Natural killer cell (primary cell): ENCODE results near the gene LEFTY1. TPM values are rescaled to one million over a fixed set of nuclear protein-coding genes. Genes with fewer than 3 reads are reported as not detected.

ENCODE experiments used
- ATAC-seq, 3 donors: fragments of 150-1000 bp in 2 of 3; fragments of 200-7000 bp in 1 of 3; cut with Tn5 transposase; 1 replicate in 1 of 3; 2 replicates in 2 of 3; pipeline ENCODE4 v1.10.0; 2021; ENCODE audit warnings: mild to moderate bottlenecking in 2 of 3, moderate library complexity in 2 of 3
- DNase-seq, 2 donors: peaks; one replicate each; pipeline versions ENCODE4 v3.0.0 to v3.0.0-alpha.2; 2013 to 2021; ENCODE audit warnings: mixed read lengths in 1 of 2
- H3K27ac ChIP-seq: one replicate; pipeline ENCODE4 v1.5.1; 2013; ENCODE audit warnings: mild to moderate bottlenecking, low read length
- H3K27me3 ChIP-seq: one replicate; pipeline ENCODE4 v1.6.1; 2013; ENCODE audit warnings: low read length; ENCODE audit not compliant: control insufficient read depth, insufficient read depth
- H3K36me3 ChIP-seq: one replicate; pipeline ENCODE4 v1.6.1; 2013; ENCODE audit warnings: low read length; ENCODE audit not compliant: control insufficient read depth, insufficient read depth
- H3K4me1 ChIP-seq: one replicate; pipeline ENCODE4 v1.6.1; 2013; ENCODE audit warnings: low read length; ENCODE audit not compliant: control insufficient read depth, insufficient read depth
- H3K4me3 ChIP-seq: one replicate; pipeline ENCODE4 v1.5.1; 2013; ENCODE audit warnings: low read length
- H3K9me3 ChIP-seq: one replicate; pipeline ENCODE4 v1.6.1; 2013; ENCODE audit warnings: low read length; ENCODE audit not compliant: control insufficient read depth, insufficient read depth
- H3K27ac Mint-ChIP-seq, 2 donors: one replicate each; pipeline ENCODE4 v1.8.0; 2022; ENCODE audit warnings: mild to moderate bottlenecking in 2 of 2, mixed read lengths in 2 of 2, moderate library complexity in 1 of 2
- H3K27me3 Mint-ChIP-seq, 2 donors: one replicate each; pipeline ENCODE4 v1.8.0; 2022; ENCODE audit warnings: low read depth in 2 of 2, mixed read lengths in 2 of 2
- H3K36me3 Mint-ChIP-seq: one replicate; pipeline ENCODE4 v1.8.0; 2022; ENCODE audit warnings: mixed read lengths
- H3K4me1 Mint-ChIP-seq, 2 donors: one replicate each; pipeline ENCODE4 v1.8.0; 2022; ENCODE audit warnings: mixed read lengths in 2 of 2
- H3K4me3 Mint-ChIP-seq: one replicate; pipeline ENCODE4 v1.8.0; 2022; ENCODE audit warnings: mild to moderate bottlenecking, moderate library complexity, mixed read lengths
- H3K9me3 Mint-ChIP-seq, 2 donors: one replicate each; pipeline ENCODE4 v1.8.0; 2022; ENCODE audit warnings: mixed read lengths in 2 of 2
- WGBS: methylation state at CpG from one replicate; pipeline ENCODE4 v1.1.7; 2013; ENCODE audit warnings: missing lambda C conversion rate; ENCODE audit not compliant: insufficient coverage; 5-methylcytosine and 5-hydroxymethylcytosine counted together
- intact Hi-C: fragments of 100-400 bp; cut with micrococcal nuclease; formaldehyde crosslinking; loops from one replicate; pipeline ENCODE4 v1.14.2; 2022
- total RNA-seq, 4 donors: library from RNA; stranded (reverse); fragments of 120-200 nt in 1 of 4; gene quantifications; one replicate each; pipeline versions ENCODE4 v1.2.3 to v1.2.4, GENCODE V29; 2013 to 2022
- TF ChIP-seq, protein P1 (sequence below): fragments of 200-600 bp; IDR thresholded peaks from one replicate; pipeline ENCODE4 v1.8.0; 2022; ENCODE audit warnings: antibody characterized with exemption

Gene LEFTY1
- total RNA-seq, 3 donors from 2014 or later (not counting 1 experiment from before 2014, with no cell fraction given), result not detected

DNA sequence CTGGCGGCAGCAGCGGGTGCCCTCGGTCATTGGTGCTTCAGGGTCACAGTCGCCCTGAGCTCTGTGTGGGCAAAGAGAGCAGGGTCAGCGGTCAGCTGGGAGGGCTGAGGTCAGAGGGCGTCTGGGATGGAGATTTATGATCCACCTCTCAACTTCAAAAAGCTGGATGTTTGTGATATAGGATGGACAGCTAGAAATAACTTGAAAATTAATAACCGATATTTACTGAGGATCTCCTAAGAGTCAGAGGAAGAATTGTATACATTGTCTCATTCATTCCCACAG lies 2.0 kb downstream of the LEFTY1 start:
- Mint-ChIP-seq H3K9me3 (no peaks in the 10 kb centered on the region), H3K4me1 (peaks cover 5 to 13% of the 10 kb centered on the region in 2 donors), H3K27me3 (peaks cover 5 to 10% of the 10 kb centered on the region in 2 donors), H3K27ac (no peak overlapping the region), H3K36me3 (no peaks in the 10 kb centered on the region), H3K4me3 (no peak overlapping the region)
- H3K27me3 ChIP-seq, result no peaks in the 10 kb centered on the region
- H3K36me3 ChIP-seq, result no peaks in the 10 kb centered on the region
- intact Hi-C loops, result no loop called here
- ATAC-seq (no peak), DNase-seq (no peak)
- 100% methylated on average over 7 of the region's 7 CpGs for WGBS
- H3K4me1 ChIP-seq, result peaks cover 16% of the 10 kb centered on the region
- H3K4me3 ChIP-seq, result no peak overlapping the region
- H3K9me3 ChIP-seq, result no peaks in the 10 kb centered on the region
- H3K27ac ChIP-seq, result no peak overlapping the region
- TF ChIP-seq, protein P1, sequence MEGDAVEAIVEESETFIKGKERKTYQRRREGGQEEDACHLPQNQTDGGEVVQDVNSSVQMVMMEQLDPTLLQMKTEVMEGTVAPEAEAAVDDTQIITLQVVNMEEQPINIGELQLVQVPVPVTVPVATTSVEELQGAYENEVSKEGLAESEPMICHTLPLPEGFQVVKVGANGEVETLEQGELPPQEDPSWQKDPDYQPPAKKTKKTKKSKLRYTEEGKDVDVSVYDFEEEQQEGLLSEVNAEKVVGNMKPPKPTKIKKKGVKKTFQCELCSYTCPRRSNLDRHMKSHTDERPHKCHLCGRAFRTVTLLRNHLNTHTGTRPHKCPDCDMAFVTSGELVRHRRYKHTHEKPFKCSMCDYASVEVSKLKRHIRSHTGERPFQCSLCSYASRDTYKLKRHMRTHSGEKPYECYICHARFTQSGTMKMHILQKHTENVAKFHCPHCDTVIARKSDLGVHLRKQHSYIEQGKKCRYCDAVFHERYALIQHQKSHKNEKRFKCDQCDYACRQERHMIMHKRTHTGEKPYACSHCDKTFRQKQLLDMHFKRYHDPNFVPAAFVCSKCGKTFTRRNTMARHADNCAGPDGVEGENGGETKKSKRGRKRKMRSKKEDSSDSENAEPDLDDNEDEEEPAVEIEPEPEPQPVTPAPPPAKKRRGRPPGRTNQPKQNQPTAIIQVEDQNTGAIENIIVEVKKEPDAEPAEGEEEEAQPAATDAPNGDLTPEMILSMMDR, result no peak

DNA sequence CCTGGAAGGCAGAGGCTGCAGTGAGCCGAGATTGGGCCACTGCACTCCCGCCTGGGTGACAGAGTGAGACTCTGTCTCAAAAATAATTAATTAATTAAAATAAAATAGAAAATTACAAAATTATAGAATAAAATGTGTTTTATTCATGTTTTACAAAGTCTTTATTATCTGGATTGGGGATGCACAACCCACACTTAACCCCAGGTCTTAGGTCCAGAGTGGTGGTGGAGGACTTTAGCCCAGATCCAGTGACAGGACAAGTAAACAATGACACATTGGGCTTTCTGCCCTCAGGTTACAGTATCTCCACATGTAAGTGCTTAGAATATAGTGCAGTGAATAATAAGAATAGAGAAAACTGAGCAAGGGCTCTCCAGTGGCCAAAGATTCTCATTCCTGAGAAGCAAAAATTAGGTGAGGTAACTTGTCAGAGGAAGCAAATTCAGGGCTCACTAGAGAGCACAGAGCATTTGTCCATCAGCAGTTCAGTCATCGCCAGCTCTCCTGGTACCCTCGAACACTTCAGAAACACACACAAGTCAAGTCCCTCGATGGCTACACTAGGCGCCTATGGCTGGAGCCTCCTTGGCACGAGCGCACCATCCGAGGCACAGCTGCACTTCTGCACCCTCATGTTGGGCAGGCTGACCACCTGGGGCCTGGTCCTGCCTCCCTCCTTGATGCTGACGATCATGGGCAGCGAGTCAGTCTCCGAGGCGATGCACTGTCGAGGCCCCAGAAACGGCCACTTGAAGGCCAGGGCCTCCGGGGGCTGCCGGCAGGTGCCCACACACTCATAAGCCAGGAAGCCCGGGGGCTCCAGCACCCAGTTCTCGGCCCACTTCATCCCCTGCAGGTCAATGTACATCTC lies 2.6 kb downstream of the LEFTY1 start:
- 95% methylated on average over 18 of the region's 19 CpGs for WGBS
- Histone ChIP-seq H3K4me1 (peaks cover 20% of the 10 kb centered on the region), H3K36me3 (no peaks in the 10 kb centered on the region), H3K27ac (no peak overlapping the region), H3K4me3 (no peak overlapping the region), H3K9me3 (no peaks in the 10 kb centered on the region), H3K27me3 (no peaks in the 10 kb centered on the region)
- Mint-ChIP-seq H3K27me3 (peaks cover 5 to 10% of the 10 kb centered on the region in 2 donors), H3K36me3 (no peaks in the 10 kb centered on the region), H3K27ac (no peak overlapping the region), H3K9me3 (no peaks in the 10 kb centered on the region), H3K4me3 (no peak overlapping the region), H3K4me1 (peaks cover 5 to 15% of the 10 kb centered on the region in 2 donors)
- ATAC-seq, result no peak
- intact Hi-C loops, result no loop called here
- DNase-seq, result no peak
- TF ChIP-seq, protein P1, result no peak

DNA sequence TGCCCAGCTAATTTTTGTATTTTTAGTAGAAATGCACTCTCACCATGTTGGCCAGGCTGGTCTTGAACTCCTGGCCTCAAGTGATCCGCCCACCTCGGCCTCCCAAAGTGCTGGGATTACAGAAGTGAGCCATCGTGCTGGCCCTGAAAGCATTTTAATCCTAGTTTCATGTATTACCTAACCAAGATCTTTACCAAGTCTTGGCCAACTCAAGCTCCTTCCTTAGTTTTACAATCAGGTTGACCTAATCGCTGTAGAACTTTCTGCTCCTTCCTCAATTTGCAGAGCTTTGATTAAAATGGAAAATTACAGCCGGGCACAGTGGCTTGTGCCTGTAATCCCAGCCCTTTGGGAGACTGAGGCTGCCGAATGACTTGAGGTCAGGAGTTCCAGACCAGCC lies 3.6 kb downstream of the LEFTY1 start:
- 89% methylated on average over 6 of the region's 6 CpGs for WGBS
- H3K4me3 Mint-ChIP-seq, result no peak overlapping the region

More for the DNA sequence above, 3.6 kb downstream of the LEFTY1 start:
- DNase-seq (no peak), ATAC-seq (no peak)
- H3K27ac Mint-ChIP-seq, result no peak overlapping the region
- peaks cover 12 to 26% of the 10 kb centered on the region in 2 donors for H3K4me1 Mint-ChIP-seq
- intact Hi-C loops, result no loop called here
- Histone ChIP-seq H3K36me3 (no peaks in the 10 kb centered on the region), H3K9me3 (no peaks in the 10 kb centered on the region), H3K27ac (no peak overlapping the region), H3K27me3 (no peaks in the 10 kb centered on the region), H3K4me1 (peaks cover 30% of the 10 kb centered on the region), H3K4me3 (no peak overlapping the region)
- H3K9me3 Mint-ChIP-seq, result no peaks in the 10 kb centered on the region
- no peaks in the 10 kb centered on the region for H3K36me3 Mint-ChIP-seq
- TF ChIP-seq, protein P1, result no peak
- peaks cover 5 to 10% of the 10 kb centered on the region in 2 donors for H3K27me3 Mint-ChIP-seq
